Body of pancreas (tissue), 4 donors: Measurements from ENCODE around the gene ZPBP.

ENCODE experiments used
- POLR2A ChIP-seq, 3 donors: fragments of 450-650 bp; IDR thresholded peaks; one replicate each; pipeline ENCODE4 v1.6.1; 2016; ENCODE audit warnings: antibody characterized with exemption in 3 of 3, mild to moderate bottlenecking in 2 of 3
- TF ChIP-seq, protein P1 (sequence below), 7 experiments: fragments of 450-650 bp in 4 of 7; fragments of 200-600 bp in 3 of 7; sonication (generic) in 3 of 7; IDR thresholded peaks; one replicate each; pipeline ENCODE4 v1.5.1; 2016 to 2019; ENCODE audit warnings: antibody characterized with exemption in 7 of 7

DNA sequence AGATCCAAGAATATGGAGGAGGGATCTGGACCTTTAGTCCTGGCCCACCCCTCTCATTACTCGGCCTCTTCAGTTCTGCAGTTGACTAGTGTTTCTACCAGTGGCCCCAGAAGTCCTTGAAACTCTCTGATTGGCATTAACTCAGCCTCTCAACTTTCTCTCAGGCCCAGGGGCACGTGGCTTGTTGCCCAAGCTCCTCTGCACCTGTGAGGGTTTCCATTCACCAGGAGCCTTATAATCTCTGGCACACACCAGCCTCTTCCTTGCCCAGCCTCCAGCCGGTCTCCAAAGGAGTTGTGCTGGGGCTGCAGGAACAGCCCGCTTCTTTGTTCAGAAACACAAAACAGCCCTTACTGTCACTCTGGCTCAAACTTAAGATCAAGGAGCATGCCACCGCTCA lies 47.6 kb upstream of the ZPBP start:
- TF ChIP-seq, protein P1, sequence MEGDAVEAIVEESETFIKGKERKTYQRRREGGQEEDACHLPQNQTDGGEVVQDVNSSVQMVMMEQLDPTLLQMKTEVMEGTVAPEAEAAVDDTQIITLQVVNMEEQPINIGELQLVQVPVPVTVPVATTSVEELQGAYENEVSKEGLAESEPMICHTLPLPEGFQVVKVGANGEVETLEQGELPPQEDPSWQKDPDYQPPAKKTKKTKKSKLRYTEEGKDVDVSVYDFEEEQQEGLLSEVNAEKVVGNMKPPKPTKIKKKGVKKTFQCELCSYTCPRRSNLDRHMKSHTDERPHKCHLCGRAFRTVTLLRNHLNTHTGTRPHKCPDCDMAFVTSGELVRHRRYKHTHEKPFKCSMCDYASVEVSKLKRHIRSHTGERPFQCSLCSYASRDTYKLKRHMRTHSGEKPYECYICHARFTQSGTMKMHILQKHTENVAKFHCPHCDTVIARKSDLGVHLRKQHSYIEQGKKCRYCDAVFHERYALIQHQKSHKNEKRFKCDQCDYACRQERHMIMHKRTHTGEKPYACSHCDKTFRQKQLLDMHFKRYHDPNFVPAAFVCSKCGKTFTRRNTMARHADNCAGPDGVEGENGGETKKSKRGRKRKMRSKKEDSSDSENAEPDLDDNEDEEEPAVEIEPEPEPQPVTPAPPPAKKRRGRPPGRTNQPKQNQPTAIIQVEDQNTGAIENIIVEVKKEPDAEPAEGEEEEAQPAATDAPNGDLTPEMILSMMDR (IDR thresholded peaks at IDR 0.05): no peak
- TF ChIP-seq POLR2A (IDR thresholded peaks at IDR 0.05): no peak
